ENCODE data around the gene ROMO1.

GRCh38 chr20:35741892-35742740 lies 42.9 kb downstream of the ROMO1 start, which contains the start of gene RBM39:
- TF ChIP-seq EP300 (IDR thresholded peaks at IDR 0.05) (no peak), CTCF (IDR thresholded peaks at IDR 0.05) (peak; percentile 12 to 58 (median 56))

All from gastroesophageal sphincter (tissue), 3 donors.